HG03565 (cell line): ENCODE data around the gene TBC1D17.
"Not testable (repeated sequence)": the region's sequence is repeated elsewhere in the genome, so short reads cannot be mapped to it uniquely, and the experiment has no call there.

Experiments used
- ATAC-seq: cut with Tn5 transposase; IDR thresholded peaks from one replicate; pipeline ENCODE4 v1.9.1; 2021; ENCODE audit warnings: mild to moderate bottlenecking, moderate library complexity; ENCODE audit not compliant: unreplicated experiment

TBC1D17 gene

DNA sequence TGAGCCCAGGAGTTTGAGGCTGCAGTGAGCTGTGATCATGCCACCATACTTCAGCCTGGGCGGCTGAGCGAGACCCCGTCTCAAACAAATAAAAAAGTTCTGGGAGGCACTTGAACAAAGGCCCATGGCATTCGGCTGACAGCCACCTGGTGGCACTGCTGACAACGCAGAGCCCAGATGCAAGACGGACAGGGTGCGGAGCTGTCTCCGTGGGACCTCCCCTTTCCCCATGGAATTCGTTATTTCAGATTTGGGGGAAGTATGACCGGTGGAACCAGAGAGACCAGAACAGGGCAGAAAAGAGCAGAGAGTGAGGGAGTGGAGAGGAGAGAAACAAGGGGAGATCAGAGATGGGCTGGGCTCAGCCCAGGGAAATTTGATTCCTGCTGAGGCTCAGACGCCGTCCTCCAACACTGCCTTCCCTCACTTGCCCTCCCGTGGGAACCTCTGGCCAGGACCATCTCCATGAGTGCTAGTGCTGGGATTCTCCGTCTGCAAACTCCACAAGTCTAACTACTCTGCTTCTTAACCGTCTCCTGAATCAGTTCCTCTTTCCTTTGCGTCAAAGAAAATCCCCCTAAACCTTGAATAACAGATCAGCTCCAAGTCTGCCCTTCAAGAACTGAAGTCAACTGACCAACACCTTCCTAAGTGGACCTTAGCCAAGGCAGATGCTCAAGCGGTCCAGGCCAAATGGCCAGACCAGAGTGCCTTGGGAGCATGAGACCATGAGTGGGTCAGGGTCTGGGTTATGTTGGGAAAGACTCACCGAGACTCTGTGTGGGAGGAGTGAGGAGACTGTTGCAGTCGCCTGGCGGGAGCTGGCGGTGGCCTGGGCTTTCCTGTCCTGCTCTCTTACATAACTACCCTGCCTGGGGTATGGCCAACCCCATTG lies 39.6 kb downstream of the TBC1D17 start:
- ATAC-seq = no peak

DNA sequence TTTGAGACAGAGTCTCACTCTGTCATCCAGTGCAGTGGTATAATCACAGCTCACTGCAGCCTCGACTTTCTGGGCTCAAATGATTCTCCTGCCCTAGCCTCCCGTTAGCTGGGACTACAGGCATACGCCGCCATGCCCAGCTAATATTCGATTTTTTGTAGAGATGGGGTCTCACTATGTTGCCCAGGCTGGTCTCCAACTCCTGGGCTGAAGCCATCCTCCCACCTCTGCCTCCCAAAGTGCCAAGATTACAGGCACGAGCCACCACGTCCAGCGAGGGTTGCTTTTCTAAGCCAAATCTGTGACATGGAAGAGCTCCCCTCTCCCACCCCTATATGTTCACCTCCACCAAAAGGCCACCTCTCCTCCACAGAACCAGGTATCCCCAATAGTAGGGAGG lies 40.6 kb downstream of the TBC1D17 start:
- ATAC-seq = no peak

DNA sequence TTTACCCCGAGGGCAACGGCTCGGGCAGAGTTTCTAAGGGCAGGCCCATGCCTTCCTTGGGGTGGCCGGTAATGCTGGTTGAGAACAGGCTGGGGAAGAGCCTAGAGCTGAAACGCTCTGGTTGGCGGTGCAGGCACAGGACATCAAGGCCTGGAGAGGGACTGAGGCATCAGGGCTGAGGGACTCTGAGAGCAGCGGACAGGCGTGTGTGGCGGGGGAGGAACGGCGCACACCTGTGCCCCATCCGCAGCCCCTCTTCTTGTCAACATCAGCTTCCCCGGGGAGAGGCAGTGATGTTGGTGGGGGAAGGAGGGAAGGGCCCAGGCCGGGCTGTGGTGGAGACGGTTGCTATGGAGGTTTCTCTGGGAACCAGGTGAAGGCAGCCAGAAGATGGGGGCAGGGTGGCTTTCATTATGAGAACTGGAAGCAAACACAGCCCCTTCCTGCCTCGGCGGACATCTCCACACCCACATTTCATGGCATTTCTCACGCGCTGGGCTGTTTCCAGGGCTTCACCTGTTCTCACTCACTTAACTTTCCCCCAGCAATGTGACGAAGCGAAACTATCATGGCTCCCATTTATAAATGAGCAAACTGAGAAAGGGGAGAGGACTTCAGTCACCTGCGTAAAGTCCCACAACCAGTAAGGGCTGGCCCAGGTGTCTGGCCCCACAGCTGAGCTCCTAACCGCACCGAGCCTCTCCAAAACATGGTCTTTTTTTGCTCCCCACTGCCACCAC lies 43.3 kb downstream of the TBC1D17 start:
- ATAC-seq = no peak

DNA sequence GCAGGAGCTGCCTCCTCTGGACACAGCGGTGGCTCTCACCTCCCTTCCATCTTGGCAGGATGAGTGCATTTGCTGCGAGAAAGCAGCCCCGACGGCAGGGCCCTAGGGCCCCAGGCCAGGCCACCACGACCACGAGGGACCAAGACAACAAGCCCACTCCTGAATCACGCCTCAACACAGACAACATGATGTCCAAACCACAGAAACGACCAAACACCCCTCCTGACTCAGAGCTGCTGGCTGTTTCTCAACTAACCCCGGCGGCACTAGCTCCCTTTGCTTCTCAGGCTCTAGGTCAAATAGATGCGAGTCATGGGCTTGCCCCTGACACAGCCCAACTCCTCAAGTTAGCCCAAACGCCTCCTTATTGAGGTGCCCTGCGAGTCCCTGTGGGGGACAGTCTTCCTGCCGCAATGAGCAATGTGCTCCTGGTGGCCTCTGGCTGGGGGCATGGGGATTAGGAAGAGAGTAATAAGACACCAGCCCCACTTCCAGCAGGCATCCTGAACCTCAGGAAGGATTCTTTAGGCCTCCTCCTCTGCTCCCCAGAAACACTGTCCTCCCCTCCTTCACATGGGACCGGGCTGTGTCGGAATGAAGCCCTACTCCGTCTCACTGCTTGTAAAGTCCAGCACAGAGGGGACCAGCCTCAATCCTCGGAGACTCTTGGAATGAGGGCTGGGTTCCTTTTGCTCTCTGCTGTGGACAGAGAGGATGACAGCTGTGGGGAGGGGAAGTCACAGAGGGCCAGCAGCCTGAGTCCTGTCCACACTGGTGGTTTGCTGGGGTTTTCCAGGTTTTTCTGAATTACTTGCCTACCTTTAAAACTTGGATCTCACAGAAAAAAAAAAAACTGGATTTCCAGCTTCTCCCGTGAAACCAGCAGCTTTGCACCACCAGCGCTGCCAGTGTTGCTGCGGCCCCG lies 44.6 kb downstream of the TBC1D17 start:
- ATAC-seq = no peak

DNA sequence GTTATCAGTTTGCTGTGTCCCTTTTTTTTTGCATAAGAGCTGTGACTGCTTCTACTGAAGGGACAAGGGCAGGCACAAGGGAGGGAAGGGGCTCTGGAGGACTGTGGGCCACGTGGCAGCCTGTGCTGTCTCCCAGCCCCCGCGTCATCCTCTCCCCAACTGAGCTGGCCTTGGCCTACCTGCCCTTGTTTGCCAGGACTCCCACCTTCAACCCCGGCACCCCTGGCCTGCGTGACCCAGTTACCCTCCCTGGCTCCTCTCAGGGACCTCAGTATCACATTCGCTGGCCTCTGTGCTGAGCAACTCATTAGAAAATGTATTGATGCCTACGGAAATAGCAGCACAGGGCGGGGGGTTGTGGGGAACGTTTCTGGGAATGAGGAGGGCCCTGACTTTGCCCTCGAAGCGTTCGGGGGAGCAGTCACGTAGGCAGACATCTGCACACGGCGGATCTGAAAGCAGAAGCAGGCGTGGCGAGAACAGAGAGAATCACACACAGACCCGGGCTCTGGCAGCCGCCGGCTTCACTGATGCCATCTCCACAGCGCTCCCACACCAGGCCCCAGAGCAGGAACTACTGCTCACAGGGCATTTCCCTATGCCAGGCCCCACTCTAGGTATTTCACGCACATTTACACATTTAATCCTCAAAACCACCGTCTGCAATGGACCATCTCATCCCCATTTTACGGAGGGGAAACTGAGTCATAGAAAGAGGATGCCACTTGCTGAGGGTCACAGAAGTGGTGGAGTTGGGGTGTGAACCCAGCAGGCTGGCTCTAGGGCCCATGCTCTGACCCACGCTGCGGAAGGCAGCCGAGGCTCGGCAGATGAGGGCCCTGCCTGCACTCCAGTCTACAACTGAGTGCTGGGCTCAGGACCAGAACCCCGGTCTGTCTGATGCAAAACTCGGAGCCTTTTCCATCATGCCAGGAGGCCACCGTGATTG lies 45.8 kb downstream of the TBC1D17 start:
- ATAC-seq = no peak

DNA sequence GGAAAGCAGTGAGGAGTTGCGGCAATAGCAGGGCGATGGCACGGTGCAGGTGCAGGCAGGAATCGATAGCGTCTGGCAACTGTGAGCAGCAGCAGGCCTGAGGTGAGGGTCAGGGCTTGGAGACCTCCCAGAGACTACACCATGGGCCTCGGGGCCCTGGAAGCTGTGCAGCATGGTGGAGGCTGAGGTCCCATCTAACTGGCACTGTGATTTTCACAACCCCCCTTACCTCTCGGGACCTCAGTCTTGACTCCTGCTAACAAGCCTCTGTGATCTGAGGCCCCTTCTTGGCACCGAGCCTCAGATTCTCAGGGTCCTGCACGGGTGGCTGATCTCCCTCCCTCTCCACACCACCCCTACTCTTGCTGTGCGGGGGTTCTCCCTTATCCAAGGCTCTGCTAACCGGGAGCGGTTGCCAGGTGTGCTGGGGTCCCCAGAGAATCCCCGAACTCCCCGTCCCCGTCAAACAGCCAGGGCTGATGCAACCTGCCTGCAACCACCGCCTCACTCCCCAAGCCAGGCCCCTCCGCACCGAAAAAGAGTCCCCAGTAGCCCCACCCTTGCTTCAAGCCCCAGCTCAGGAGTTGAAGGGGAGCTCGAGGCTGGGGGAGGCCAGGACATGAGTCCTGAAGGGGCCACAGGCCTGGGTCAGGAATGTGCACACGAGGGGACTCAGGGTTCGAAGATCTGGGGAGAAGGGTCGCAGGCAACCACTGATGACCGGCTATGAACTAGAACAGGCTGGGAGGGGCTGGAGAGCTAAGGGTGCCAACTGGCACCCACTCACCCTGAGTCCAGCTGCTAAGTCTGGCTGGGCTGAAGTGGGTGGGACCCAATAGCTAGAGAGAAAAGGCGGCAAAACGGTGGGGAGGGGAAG lies 46.7 kb downstream of the TBC1D17 start:
- ATAC-seq = no peak

DNA sequence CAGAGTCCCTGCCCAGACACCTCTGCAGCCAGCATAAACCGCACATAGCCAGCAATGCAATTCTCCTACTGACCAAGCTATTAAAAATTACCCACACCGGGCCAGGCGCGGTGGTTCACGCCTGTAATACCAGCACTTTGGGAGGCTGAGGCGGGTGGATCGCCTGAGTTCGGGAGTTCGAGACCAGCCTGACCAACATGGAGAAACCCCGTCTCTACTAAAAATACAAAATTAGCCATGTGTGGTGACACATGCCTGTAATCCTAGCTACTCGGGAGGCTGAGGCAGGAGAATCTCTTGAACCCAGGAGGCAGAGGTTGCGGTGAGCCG lies 47.3 kb downstream of the TBC1D17 start:
- ATAC-seq = not testable (repeated sequence)

DNA sequence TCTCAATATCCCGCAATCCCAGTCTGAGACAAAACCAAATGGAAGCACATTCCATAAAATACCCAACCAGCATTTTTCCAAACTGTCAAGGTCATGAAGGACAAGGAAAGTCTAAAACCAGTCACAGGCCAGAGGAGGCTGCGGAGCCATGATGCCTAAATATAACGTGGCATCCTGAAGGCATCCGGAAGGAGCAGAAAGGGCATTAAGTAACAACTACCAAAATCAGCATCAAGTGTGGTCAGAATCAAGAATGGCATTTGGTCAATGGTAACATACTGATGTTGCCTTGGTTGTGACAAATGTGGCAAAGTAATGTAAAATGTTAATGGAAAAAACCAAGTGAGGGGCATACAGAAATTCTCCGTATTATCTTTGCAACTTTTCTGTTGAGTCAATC lies 48.0 kb downstream of the TBC1D17 start:
- no peak for ATAC-seq

DNA sequence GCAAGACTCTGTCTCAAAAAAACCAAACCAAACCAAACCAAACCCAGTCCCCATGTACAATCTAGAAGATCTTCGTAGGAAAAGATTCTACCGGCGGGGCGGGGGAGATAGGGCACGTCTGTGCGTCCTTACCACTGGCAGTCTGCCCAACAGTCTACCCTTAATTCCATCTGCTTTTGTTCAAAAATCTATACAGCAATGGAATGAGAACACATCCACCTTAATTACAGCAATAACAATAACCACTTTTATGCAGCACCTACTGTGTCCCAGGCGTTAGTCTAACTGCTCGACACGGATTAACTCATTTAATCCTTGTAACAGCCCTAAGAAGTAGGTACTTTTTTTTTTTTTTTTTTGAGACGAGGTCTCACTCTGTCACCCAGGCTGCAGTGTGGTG lies 49.0 kb downstream of the TBC1D17 start:
- ATAC-seq = no peak

DNA sequence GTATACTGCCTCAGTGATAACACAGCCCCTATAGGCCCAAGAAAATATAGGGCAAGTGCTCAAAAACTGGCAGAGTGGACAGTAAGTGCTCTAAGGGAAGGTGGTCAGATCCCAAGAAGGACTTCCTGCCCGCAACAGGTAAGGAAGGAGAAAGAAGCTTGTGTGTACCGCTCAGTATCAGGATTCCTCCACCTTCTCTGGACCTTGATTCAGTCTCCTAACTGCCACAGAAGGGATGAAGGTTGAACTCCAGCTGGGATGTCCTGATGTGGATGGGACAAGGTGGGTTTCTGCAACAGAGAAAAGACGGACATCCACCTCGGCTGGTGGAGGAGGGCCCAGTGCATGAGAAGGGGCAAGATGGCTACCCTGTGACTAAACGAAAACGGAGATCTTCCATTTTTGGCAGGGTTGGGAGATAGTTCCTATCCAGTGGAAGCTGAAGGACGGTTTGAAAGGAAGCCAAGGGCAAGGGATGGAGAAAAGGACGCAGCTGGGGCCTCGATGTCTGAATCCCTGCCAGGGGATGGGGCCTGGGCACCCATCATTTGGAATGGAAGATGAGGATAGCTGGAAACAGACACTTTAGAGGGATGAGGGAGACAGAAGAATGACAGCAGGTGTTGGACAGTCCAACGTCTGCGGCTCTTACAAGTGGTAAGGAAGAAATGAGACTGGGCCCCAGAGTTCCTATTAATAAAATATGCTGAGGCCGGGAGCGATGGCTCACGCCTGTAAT lies 50.2 kb downstream of the TBC1D17 start:
- no peak for ATAC-seq

DNA sequence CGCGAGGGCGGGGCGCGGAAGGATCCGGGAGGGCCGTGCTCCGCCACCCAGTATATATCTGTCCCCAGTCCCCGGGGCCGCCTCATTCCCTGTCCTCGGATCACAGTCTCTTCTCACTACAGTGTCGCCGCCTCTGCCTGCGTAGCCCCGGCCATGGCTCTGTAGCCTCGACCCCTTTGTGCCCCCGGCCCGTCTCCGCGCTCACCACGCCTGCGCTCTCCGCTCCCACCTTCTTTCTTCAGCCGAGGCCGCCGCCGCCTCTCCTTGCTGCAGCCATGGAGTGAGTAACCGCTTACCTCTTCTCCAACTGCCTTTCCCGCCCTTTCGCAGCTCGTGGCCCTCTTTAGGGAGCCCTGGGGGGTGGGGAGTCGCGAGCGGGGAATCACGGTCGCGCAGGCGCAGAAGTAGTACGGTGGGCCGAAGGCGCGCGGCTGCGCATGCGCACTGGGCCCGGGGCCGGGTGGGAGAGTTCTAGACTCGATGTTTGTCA lies 51.7 kb downstream of the TBC1D17 start, which contains the start of the genes ATF5 and NUP62:
Gene ATF5, plus strand, starts transcription at position 85 of the 490 bp plus-strand sequence. CDS start 1,646 bp downstream, outside the sequence.
Gene NUP62, minus strand, starts transcription at position 384 of the 490 bp plus-strand sequence. CDS start 19,697 bp downstream, outside the sequence.
- peak; percentile 26 for ATAC-seq

DNA sequence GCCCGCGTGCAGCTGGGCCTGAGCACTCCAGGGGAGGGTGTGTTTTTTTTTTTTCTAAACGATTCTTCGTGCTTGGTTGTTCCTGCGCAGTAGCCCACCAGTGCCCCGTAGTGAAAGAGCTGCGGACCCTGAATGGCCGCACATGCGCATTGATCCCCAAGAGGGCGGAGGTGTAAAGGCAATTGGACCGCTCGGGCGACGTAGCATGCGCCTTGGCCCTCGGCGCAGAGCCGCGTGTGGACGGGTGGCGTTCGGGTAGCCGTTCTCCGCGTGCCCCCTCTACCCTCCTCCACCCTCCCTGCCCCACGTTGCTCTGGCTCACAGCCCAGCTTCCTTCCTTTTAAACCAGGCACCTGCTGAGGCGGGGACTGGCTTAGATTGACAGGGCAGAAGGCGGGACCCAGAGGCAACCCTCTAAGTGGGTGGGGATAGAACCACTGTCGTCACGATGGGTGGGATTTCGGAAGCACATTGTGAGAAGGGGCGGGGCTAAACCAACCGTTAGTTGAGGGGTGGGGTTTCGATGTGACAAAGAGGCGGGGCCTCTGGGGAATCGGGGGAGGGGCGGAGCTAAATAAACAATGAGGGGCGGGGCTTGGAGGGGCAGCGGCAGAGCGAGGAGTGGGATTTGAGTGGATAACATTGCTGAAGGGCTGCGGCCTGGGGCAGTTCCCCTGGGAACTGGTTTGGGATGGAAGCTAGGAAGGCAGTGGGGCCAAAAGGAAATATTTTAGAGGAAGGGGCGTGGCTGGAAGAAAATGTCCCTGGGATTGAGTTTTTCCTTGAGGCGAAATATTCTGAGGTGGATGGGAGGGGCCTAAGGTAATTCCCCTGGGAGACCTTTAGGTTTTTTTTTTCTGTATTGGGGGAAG lies 52.3 kb downstream of the TBC1D17 start:
- peak; percentile 45 for ATAC-seq

DNA sequence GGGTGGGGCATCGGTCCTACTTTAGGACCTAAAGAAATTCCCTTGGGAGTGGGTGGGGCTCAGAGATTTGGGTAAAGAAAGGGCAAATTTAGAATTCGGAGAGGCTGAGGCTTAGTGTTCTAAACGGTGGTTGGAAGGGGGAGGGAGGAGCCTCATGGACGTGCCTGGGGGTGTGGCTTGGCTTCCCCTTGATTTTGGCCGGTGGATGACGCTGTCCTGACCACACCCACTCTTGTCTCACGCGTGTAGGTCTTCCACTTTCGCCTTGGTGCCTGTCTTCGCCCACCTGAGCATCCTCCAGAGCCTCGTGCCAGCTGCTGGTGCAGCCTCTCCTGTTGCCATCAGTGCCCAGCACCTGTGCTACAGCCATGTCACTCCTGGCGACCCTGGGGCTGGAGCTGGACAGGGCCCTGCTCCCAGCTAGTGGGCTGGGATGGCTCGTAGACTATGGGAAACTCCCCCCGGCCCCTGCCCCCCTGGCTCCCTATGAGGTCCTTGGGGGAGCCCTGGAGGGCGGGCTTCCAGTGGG lies 53.0 kb downstream of the TBC1D17 start:
- no peak for ATAC-seq

DNA sequence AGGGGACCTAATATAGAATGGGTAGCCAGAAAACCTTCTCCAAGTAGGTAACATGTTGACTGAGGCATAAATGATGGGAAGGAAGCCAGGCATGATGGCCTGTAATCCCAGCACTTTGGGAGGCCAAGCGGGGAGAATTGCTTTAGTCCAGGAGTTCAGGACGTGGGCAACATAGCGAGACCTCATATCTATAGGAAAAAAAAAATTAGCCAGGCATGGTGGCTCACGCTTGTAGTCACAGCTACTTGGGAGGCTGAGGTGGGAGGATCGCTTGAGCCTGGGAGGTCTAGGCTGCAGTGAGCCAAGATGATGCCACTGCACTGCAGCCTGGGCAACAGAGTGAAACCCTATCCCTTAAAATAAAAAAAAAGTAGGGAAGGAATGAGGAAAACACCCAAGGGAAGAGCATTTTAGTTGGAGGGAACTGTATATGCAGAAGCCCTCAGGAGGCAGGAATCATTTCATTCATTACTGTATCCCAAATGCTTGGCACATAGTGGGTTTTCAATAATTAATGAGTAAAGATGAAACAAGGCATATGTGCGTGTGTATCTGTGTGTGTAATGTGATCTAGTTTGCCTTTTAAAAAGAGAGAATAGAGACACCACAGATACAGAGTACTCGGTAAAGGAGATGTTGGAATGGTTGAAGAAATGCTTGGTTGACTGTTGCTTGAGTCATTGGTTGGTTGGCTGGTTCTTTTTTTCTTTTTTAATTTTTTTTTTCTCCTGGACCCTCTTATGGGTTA lies 54.0 kb downstream of the TBC1D17 start:
- ATAC-seq = no peak

DNA sequence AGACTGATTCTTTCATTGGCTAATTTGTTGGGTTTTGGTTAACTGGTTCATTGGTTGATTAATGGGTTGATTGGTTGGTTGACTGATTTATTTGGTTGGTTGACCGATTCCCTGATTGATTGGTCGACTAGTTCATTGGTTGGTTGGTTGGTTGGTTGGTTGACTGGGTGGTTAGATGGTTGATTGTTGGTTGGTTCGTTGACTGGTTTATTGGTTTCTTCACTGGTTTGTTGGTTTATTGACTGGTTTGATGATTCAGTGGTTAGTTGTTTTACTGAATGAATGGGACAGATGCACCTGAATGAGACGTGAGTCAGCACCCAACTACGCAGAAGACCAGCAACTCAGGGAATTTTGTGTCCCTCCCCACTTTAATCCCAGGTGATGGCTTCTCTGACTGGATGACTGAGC lies 54.5 kb downstream of the TBC1D17 start:
- no peak for ATAC-seq

DNA sequence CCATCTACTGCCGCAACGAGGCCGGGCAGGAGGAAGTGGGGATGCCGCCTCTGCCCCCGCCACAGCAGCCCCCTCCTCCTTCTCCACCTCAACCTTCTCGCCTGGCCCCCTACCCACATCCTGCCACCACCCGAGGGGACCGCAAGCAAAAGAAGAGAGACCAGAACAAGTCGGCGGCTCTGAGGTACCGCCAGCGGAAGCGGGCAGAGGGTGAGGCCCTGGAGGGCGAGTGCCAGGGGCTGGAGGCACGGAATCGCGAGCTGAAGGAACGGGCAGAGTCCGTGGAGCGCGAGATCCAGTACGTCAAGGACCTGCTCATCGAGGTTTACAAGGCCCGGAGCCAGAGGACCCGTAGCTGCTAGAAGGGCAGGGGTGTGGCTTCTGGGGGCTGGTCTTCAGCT lies 55.2 kb downstream of the TBC1D17 start:
- ATAC-seq = no peak
